ENCODE data around the gene TRIM50. TPM values are rescaled to one million over a fixed set of nuclear protein-coding genes. Genes with fewer than 3 reads are reported as not detected.
"Not testable (repeated sequence)": the region's sequence is repeated elsewhere in the genome, so short reads cannot be mapped to it uniquely, and the experiment has no call there.

TRIM50 gene
- total RNA-seq, 3 donors from 2014 or later: 1.4 TPM; not detected in 2

DNA sequence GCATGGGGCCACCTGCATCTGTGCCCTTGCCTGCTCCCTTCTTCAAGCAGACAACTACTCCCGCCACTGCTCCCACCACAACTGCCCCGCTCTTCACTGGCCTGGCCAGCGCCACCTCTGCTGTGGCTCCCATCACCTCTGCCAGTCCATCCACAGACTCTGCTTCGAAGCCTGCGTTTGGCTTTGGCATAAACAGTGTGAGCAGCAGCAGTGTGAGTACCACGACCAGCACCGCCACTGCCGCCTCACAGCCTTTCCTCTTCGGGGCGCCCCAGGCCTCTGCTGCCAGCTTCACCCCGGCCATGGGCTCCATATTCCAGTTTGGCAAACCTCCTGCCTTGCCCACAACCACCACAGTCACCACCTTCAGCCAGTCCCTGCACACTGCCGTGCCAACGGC, 30.6 kb downstream of the TRIM50 start:
- intact Hi-C loops (cut with DNase I; ENCODE audit: low total_unique reads); H3K27me3 ChIP-seq; H3K4me3 ChIP-seq; H3K9me3 ChIP-seq; H3K36me3 ChIP-seq; H3K27ac ChIP-seq; DNase-seq (ENCODE audit: low spot score in 2 of 2); H3K4me1 ChIP-seq: not testable (repeated sequence)

DNA sequence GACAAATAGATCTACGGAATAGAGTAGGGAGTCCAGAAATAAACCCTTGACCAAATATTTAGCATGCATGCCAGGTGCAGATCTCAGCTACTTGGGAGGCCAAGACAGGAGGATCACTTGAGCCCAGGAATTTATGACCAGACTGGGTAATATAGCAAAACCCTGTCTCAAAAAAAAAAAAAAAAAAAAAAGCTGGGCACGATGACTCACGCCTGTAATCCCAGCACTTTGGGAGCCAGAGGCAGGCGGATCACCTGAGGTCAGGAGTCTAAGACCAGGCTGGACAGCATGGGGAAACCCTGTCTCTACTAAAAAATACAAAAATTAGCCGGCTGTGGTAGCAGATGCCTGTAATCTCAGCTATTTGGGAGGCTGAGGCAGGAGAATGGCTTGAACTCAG, 50.7 kb downstream of the TRIM50 start:
- H3K36me3 ChIP-seq; H3K9me3 ChIP-seq; H3K27me3 ChIP-seq; intact Hi-C loops (cut with DNase I; ENCODE audit: low total_unique reads); DNase-seq (ENCODE audit: low spot score in 2 of 2); H3K27ac ChIP-seq; H3K4me3 ChIP-seq; H3K4me1 ChIP-seq: not testable (repeated sequence)

DNA sequence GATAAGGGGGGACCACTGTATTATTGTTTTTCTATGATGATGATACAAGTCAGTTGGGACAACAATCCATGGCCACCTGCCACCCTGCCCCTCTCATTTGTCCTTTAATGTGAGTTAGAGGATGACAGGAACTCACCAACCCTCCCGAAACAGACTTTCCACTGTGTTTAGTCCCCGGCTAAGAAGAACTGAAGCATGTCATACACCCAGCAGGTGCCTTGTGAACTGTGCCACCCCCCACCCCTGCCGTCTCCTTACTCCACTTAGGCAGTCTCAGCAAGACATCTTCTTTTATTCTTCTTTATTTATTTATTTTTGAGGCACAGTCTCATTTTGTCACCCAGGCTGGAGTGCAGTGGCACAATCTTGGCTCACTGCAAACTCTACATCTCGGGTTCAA, 60.1 kb downstream of the TRIM50 start:
- DNase-seq (ENCODE audit: low spot score in 2 of 2); H3K9me3 ChIP-seq; H3K4me3 ChIP-seq; intact Hi-C loops (cut with DNase I; ENCODE audit: low total_unique reads); H3K4me1 ChIP-seq; H3K36me3 ChIP-seq; H3K27ac ChIP-seq; H3K27me3 ChIP-seq: not testable (repeated sequence)

DNA sequence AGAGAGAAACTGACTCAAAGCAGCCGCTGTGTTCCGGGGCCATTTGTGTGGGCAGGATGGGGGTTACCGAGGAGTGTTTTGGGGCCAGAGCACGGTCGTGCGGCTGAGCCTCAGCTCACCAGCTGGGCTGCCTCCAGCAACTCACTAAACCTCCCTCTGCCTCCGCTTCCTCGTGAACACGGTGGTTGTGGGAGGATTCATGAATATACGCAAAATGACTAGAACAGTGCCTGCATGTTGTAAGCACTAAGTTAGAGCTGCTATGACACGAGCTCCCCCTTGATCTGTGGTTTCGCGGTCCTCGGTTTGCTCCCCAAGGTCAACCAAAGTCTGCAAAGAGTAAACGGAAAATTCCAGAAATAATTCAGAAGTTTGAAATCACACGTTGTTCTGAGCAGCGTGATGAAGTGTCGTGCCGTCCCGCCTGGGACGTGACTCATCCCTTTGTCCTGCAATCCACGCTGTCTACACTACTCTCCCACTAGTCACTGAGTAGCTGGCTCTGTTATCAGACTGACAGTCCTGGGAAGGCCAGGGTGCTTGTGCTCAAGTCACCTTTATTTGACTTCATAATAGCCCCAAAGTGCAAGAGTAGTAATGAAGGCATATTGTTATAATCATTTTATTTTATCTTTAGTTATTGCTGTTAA, 61.0 kb downstream of the TRIM50 start:
- H3K9me3 ChIP-seq; H3K4me1 ChIP-seq; H3K27me3 ChIP-seq; DNase-seq (ENCODE audit: low spot score in 2 of 2); intact Hi-C loops (cut with DNase I; ENCODE audit: low total_unique reads); H3K4me3 ChIP-seq; H3K36me3 ChIP-seq; H3K27ac ChIP-seq: not testable (repeated sequence)

Other genes with a start within 250 kb of the TRIM50 start
- gene SPDYE9, start 242.0 kb downstream of the TRIM50 start, total RNA-seq: not detected
- gene NSUN5, start 19.3 kb downstream of the TRIM50 start, total RNA-seq: 10 to 100 TPM; 23.3 to 28.1 (median 24.2) TPM
- gene FKBP6, start 79 bp upstream of the TRIM50 start, total RNA-seq: not detected
- 1 to 10 TPM in 1 of 3 donors, under 1 TPM in 2; 0.44 to 4.3 (median 0.98) TPM for gene FZD9, start 105.7 kb upstream of the TRIM50 start, total RNA-seq
- gene BAZ1B, start 194.2 kb upstream of the TRIM50 start, total RNA-seq: 10 to 100 TPM; 53.7 to 57.4 (median 56.3) TPM
- gene BCL7B, start 229.6 kb upstream of the TRIM50 start, total RNA-seq: 10 to 100 TPM; 29.6 to 93.0 (median 40.6) TPM